H9 (cell line): ENCODE results near the gene SCGB2B2. TPM values are rescaled to one million over a fixed set of nuclear protein-coding genes. Genes with fewer than 3 reads are reported as not detected.
A peak's percentile ranks its signal among the peaks of the same experiment; 100 is the strongest.

Experiments used
- DNase-seq: peaks from one replicate; pipeline ENCODE4 v3.0.0-alpha.2; 2017
- H2AFZ ChIP-seq: one replicate; pipeline ENCODE4 v1.6.1; 2013; ENCODE audit warnings: mild to moderate bottlenecking, low read length, control low read depth, moderate library complexity
- H2AK5ac ChIP-seq: 2 replicates; pipeline ENCODE4 v1.6.1; 2013; ENCODE audit warnings: low read length, control low read depth, mixed read lengths; ENCODE audit not compliant: insufficient read length
- H2BK120ac ChIP-seq: one replicate; pipeline ENCODE4 v1.6.1; 2013; ENCODE audit warnings: low read depth, mild to moderate bottlenecking, low read length, control low read depth, inconsistent platforms; ENCODE audit not compliant: poor library complexity, severe bottlenecking
- H2BK12ac ChIP-seq: 2 replicates; pipeline ENCODE4 v1.6.1; 2013; ENCODE audit warnings: low read length, control low read depth, mixed read lengths, low read depth; ENCODE audit not compliant: insufficient read length
- H2BK15ac ChIP-seq: 2 replicates; pipeline ENCODE4 v1.6.1; 2013; ENCODE audit warnings: low read depth, low read length, control low read depth
- H2BK20ac ChIP-seq: one replicate; pipeline ENCODE4 v1.6.1; 2013; ENCODE audit warnings: low read depth, mild to moderate bottlenecking, low read length, control low read depth, inconsistent platforms; ENCODE audit not compliant: poor library complexity, severe bottlenecking
- H2BK5ac ChIP-seq: 2 replicates; pipeline ENCODE4 v1.6.1; 2013; ENCODE audit warnings: low read length, control low read depth, mixed read lengths; ENCODE audit not compliant: insufficient read length
- H3K14ac ChIP-seq: 2 replicates; pipeline ENCODE4 v1.6.1; 2013; ENCODE audit warnings: low read length, control low read depth; ENCODE audit not compliant: insufficient read depth
- H3K18ac ChIP-seq: 2 replicates; pipeline ENCODE4 v1.6.1; 2013; ENCODE audit warnings: low read depth, mild to moderate bottlenecking, mixed read lengths, low read length, control low read depth; ENCODE audit not compliant: insufficient read length
- H3K23ac ChIP-seq: 2 replicates; pipeline ENCODE4 v1.6.1; 2013; ENCODE audit warnings: low read length, control low read depth, mixed read lengths, low read depth; ENCODE audit not compliant: insufficient read length
- H3K23me2 ChIP-seq: 2 replicates; pipeline ENCODE4 v1.6.1; 2013; ENCODE audit warnings: low read depth, mild to moderate bottlenecking, mixed read lengths, low read length, control low read depth; ENCODE audit not compliant: insufficient read length, poor library complexity, severe bottlenecking
- H3K27ac ChIP-seq: 2 replicates; pipeline ENCODE4 v1.5.1; 2013; ENCODE audit warnings: low read length, control low read depth, mixed read lengths, low read depth; ENCODE audit not compliant: insufficient read length
- H3K27me3 ChIP-seq: 2 replicates; pipeline ENCODE4 v1.6.1; 2013; ENCODE audit warnings: low read length, control low read depth, inconsistent platforms; ENCODE audit not compliant: insufficient read depth
- H3K4ac ChIP-seq: 2 replicates; pipeline ENCODE4 v1.6.1; 2013; ENCODE audit warnings: low read depth, mild to moderate bottlenecking, control low read depth, inconsistent platforms, low read length, moderate library complexity
- H3K4me1 ChIP-seq: 2 replicates; pipeline ENCODE4 v1.6.1; 2013; ENCODE audit warnings: low read length, control low read depth, inconsistent platforms; ENCODE audit not compliant: insufficient read depth
- H3K4me2 ChIP-seq: 2 replicates; pipeline ENCODE4 v1.6.1; 2013; ENCODE audit warnings: low read length, control low read depth, mixed read lengths; ENCODE audit not compliant: insufficient read length, insufficient read depth
- H3K56ac ChIP-seq: 2 replicates; pipeline ENCODE4 v1.6.1; 2013; ENCODE audit warnings: low read depth, mild to moderate bottlenecking, mixed read lengths, low read length, control low read depth; ENCODE audit not compliant: insufficient read length
- H3K79me1 ChIP-seq: 2 replicates; pipeline ENCODE4 v1.6.1; 2013; ENCODE audit warnings: low read depth, mild to moderate bottlenecking, moderate library complexity, low read length, control low read depth, inconsistent platforms; ENCODE audit not compliant: insufficient read depth, poor library complexity, severe bottlenecking
- H3K79me2 ChIP-seq: 2 replicates; pipeline ENCODE4 v1.6.1; 2013; ENCODE audit warnings: low read length, control low read depth, inconsistent platforms; ENCODE audit not compliant: insufficient read depth
- H3K9ac ChIP-seq: 2 replicates; pipeline ENCODE4 v1.6.1; 2013; ENCODE audit warnings: low read length, control low read depth, mixed read lengths; ENCODE audit not compliant: insufficient read length; ENCODE audit errors: extremely low read depth
- H3K9me3 ChIP-seq: one replicate; pipeline ENCODE4 v1.6.1; 2013; ENCODE audit warnings: low read depth, low read length, inconsistent platforms; ENCODE audit not compliant: control insufficient read depth
- H3T11ph ChIP-seq: one replicate; pipeline ENCODE4 v1.6.1; 2013; ENCODE audit warnings: mild to moderate bottlenecking, low read length, control low read depth, inconsistent platforms
- H4K20me1 ChIP-seq: one replicate; pipeline ENCODE4 v1.6.1; 2013; ENCODE audit not compliant: control insufficient read depth, insufficient read length, insufficient read depth
- H4K5ac ChIP-seq: 2 replicates; pipeline ENCODE4 v1.6.1; 2013; ENCODE audit warnings: low read depth, mild to moderate bottlenecking, mixed read lengths, low read length, control low read depth; ENCODE audit not compliant: insufficient read length
- H4K8ac ChIP-seq: replicated peaks from 2 replicates; pipeline ENCODE4 v1.6.1; 2013; ENCODE audit warnings: low read length, control low read depth, mixed read lengths, low read depth; ENCODE audit not compliant: insufficient read length
- H4K91ac ChIP-seq: 2 replicates; pipeline ENCODE4 v1.6.1; 2013; ENCODE audit warnings: low read depth, mild to moderate bottlenecking, moderate library complexity, mixed read lengths, low read length, control low read depth; ENCODE audit not compliant: insufficient read length
- H3K27ac Mint-ChIP-seq, 3 experiments: 2 replicates in 2 of 3; 3 replicates in 1 of 3; pipeline ENCODE4 v1.8.0; 2020 to 2021; ENCODE audit warnings: mixed read lengths in 3 of 3, mild to moderate bottlenecking in 1 of 3, moderate library complexity in 1 of 3
- H3K27me3 Mint-ChIP-seq: 2 replicates; pipeline ENCODE4 v1.8.0; 2021; ENCODE audit warnings: low read depth, mild to moderate bottlenecking, moderate library complexity, mixed read lengths
- H3K36me3 Mint-ChIP-seq, 3 experiments: 2 replicates in 2 of 3; 3 replicates in 1 of 3; pipeline ENCODE4 v1.8.0; 2020 to 2021; ENCODE audit warnings: low read depth in 3 of 3, mixed read lengths in 3 of 3; ENCODE audit not compliant: insufficient read depth in 1 of 3
- H3K4me1 Mint-ChIP-seq, 2 experiments: 2 replicates each; pipeline ENCODE4 v1.8.0; 2020; ENCODE audit warnings: mixed read lengths in 2 of 2
- H3K4me3 Mint-ChIP-seq, 2 experiments: 2 replicates in 1 of 2; 3 replicates in 1 of 2; pipeline ENCODE4 v1.8.0; 2020 to 2021; ENCODE audit warnings: mild to moderate bottlenecking in 2 of 2, mixed read lengths in 2 of 2, moderate library complexity in 1 of 2
- H3K9me3 Mint-ChIP-seq, 2 experiments: 2 replicates in 1 of 2; 3 replicates in 1 of 2; pipeline ENCODE4 v1.8.0; 2020; ENCODE audit warnings: mild to moderate bottlenecking in 2 of 2, mixed read lengths in 2 of 2, moderate library complexity in 1 of 2
- CTCF ChIP-seq: fragments of 200-600 bp; sonication (generic); conservative IDR thresholded peaks from 3 replicates; pipeline ENCODE4 v1.8.0; 2021; ENCODE audit warnings: antibody characterized with exemption, mild to moderate bottlenecking
- WGBS: extraction: QIAGEN DNeasy Blood & Tissue Kit; methylation state at CpG from one replicate; pipeline ENCODE4 v1.1.7; 2013; ENCODE audit warnings: missing lambda C conversion rate, low lambda C conversion rate, mixed read lengths; ENCODE audit not compliant: insufficient read length; ENCODE audit errors: extremely low coverage; 5-methylcytosine and 5-hydroxymethylcytosine counted together
- total RNA-seq: library from RNA; stranded (reverse); gene quantifications from 2 replicates; pipeline ENCODE4 v1.2.1, GENCODE V29; 2021

SCGB2B2 gene
- total RNA-seq, 1 experiment from 2014 or later = not detected

GRCh38 chr19:34677386-34678084 is 576 bp upstream of the SCGB2B2 start, which contains the start of gene ZNF302:
TSS of gene ZNF302 (plus strand) at chr19:34677678. CDS start at chr19:34678805, 1,127 bp downstream.
- Histone ChIP-seq H3K23ac (no peak within 1 kb of the TSS), H3K4ac (no peak within 1 kb of the TSS), H3K9ac (peak within 1 kb of the TSS; percentile 90), H3K9me3 (no peaks in the 10 kb centered on the region), H4K91ac (no peak within 1 kb of the TSS), H3K14ac (peak within 1 kb of the TSS; percentile 96), H3K27me3 (no peaks in the 10 kb centered on the region), H3K4me2 (peak within 1 kb of the TSS; percentile 86), H2AFZ (peak within 1 kb of the TSS; percentile 74), H2BK120ac (no peak within 1 kb of the TSS), H3K79me1 (no peaks in the 10 kb centered on the region), H2BK12ac (no peak within 1 kb of the TSS), H3K56ac (no peak within 1 kb of the TSS), H3K18ac (peak within 1 kb of the TSS; percentile 92), H2BK20ac (no peak within 1 kb of the TSS), H2BK15ac (no peak within 1 kb of the TSS), H4K20me1 (no peaks in the 10 kb centered on the region), H2BK5ac (peak within 1 kb of the TSS; percentile 60), H4K5ac (no peak within 1 kb of the TSS), H3K27ac (peak within 1 kb of the TSS; percentile 32), H3K4me1 (peaks cover 4% of the 10 kb centered on the region; the same call in 1 of the 2 replicates), H4K8ac (no peak within 1 kb of the TSS), H3T11ph (no peak within 1 kb of the TSS), H3K79me2 (no peaks in the 10 kb centered on the region), H2AK5ac (no peak within 1 kb of the TSS), H3K23me2 (peaks cover 18% of the 10 kb centered on the region)
- peaks cover 25% of the 10 kb centered on the region for H3K27me3 Mint-ChIP-seq
- H3K4me3 Mint-ChIP-seq = peak within 1 kb of the TSS; percentile 88 to 92
- TF ChIP-seq CTCF = no peak
- DNase-seq = peak; percentile 98
- no CpG with 5 or more reads among the region's 74 CpGs for WGBS
- peaks cover 11 to 12% of the 10 kb centered on the region in 2 experiments for H3K4me1 Mint-ChIP-seq
- H3K36me3 Mint-ChIP-seq = peaks cover 36 to 43% (median 38%) of the 10 kb centered on the region in 3 experiments
- H3K27ac Mint-ChIP-seq = peak within 1 kb of the TSS; percentile 93 to 99 (median 99)
- H3K9me3 Mint-ChIP-seq = peaks cover 29 to 37% of the 10 kb centered on the region in 2 experiments
